NCI-H774 (cell line): ENCODE results near the gene MACROD2.
"Not testable (repeated sequence)": the region's sequence is repeated elsewhere in the genome, so short reads cannot be mapped to it uniquely, and the experiment has no call there.

Experiments used
- DNase-seq: peaks from one replicate; lab custom pipeline; 2025; lab: John Stamatoyannopoulos, UW

MACROD2 gene

DNA sequence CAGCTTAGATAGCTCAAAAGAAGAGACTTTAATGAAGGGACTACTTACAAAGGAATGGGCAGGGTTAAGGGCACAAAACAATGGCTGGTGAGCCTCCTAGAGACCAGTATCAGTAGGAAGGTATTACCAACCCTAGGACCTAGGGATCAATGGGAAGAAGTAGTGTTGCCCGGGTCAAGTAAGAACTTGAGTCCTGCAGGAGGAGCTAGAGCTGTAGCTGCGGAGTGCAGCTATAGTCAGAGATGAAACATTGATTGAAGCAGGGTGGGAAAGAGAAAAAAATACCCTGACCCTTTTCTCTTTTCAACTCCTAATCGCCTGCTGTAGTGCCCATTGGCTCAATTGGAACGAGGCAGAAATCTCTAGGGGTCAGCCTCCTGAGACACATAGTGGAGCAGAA lies 198.1 kb downstream of the MACROD2 start:
- DNase-seq = no peak

DNA sequence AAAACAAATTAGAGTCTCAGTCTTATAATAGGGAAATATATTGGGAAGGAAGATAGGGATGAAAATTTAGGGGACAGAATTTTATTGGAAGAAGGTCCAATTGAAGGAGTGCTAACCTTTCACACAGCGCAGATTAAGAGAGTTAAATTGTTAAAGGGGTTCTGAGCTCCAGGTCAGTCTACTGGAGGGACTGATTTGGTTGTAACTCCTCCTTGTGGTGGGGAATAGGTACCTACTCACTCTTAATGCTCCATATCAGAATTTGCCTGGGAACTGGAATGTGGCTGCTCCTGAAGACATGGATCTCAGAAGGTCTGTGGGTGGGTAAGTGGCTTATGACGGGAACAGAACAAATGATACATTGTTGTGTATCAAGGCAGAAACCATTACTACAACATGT lies 198.6 kb downstream of the MACROD2 start:
- no peak for DNase-seq

DNA sequence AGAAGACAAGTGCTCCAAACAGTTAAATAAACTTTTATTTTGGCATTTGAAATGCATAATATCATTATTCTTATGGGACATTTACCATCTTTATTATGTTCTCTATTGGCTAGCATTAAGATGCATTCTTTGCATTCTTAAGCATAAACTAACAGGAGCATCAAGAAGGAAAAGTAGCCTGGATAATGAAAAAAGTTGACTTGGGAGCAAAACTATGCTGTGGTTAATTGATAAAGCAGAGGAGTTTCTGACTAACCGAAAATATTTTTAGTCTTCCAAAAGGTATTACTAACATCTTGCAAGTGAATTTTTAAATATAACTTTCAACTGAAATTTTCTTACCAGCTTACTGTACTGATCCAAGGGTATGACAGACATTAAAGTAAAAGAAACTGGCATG lies 201.8 kb downstream of the MACROD2 start:
- no peak for DNase-seq

DNA sequence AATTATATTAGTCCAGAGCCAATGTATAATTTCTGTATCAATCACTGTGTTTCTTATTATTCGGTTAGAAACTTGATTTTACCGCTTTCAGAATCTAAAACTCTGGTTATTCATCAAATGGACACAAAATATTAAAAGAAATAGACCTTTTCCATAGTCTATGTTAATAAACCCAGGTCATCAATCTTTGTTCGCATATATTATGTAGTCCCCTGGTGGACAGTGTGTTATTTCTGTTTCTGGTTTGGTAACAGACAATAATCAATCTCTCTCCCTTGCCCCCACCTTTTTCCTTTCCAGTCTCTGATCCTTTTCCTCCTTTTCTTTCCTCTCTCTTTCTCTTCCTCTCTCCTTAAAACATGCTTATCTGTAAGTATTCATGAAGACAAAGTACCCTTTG lies 203.1 kb downstream of the MACROD2 start:
- DNase-seq = no peak

DNA sequence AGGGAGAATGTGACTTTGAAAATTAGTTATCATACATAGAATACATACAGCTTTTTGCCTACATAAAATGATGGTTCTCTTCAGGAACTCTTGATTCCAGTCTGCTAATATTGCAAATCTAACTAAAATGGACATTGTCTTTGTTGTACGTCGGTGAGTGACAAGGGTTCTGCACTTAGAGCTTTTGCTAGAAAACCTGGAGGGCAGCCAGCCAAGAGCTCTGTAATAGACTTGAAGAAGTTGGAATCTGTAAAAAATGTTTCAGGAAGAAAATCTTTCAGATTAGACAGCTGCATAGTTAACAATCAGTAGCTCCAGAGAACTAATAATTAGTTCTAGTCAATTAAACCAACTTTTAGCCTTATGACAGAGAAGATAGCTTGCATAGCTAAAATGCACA lies 203.8 kb downstream of the MACROD2 start:
- DNase-seq = no peak

DNA sequence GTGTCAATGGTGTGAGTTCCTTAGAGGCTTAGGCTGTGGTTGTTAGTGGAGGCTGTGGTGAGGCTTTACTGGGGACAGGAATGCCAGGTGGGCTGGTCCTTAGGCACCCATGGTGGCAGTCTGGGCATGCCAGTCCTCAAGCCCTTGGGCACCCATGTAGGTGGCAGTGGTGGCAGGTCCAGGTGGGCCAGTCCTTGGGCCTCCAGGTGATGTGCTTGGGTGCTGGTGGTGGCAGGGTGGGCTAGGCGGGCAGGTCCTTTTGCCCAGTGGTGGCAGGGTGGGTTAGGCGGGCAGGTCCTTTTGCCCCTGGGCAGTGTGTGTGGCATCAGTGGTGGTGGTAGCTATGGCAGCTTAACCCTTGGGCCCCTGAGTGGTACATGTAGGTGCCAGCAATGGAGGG lies 208.3 kb downstream of the MACROD2 start:
- DNase-seq = no peak

DNA sequence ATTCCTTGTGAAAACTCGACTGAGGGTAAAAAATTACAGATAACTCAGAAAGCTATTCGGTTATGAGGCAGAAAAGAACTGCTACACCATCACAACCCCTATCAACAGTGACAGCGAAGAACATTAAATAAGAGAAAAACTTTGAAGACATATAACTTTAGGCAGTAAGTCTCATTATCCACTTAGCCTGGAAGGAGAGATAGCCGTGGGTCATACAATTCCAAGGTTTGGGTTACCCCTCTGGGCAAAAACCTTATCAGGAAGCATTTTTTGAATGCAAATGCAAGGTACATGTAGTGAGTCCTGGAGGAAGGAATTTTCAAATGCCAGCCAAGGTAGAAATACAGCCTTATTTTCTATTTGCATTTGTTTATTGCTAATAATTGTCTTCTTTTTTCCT lies 212.3 kb downstream of the MACROD2 start:
- no peak for DNase-seq

DNA sequence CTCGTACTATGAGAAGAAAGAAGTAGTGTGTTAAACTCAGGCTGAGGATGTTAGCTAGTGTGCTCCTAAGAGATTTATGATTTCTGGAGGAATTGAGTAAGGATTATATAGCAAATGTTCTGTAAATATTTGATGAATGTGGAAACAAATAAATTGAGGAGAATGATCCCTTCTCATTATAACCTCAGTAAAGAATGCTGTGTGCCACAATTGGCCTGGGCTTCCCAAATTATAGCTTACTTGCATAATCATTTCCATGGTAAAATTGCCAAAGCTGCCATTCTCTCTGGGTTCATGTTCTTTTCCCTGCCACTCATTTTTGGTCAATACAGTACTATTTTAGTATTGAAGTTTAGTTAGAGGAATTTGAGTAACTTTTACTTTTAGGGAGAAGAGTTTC lies 213.6 kb downstream of the MACROD2 start:
- no peak for DNase-seq

DNA sequence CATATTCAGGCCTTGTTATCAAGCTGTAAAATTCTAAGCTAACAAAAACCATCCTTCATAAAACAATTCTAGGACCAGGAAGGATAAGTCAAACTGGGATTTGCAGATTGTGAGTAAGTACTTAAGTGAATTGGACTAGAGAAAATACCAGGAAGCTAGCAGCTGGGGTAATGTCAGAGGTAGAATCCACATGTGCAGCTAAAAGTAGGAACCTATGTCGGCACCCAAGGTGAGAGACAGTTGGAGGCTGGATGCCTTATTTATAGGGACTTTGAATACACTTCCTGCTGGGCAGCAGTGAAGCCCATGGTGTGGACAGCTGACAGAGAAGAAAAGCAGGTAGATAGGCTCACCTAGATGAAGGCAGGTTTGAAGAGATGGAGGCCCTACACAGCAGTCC lies 214.8 kb downstream of the MACROD2 start:
- DNase-seq = no peak

DNA sequence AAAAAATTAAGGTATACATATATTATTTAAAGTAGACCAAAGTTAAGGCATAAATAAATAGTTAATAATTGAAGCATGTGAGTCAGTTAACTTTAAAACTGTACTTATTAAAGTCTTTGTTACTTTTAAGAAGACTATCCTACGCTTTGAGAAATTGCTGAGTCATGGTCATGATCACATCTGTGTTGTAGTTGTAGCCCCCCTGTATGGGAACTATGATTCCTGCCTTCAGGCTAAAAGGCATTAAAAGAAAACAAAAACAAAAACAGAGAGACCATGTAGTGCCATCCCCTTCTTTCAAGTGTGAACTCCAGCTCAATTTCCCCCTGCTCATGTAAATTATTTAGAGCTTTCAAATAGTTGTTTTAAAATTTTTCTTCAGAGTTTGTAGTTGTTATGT lies 218.7 kb downstream of the MACROD2 start:
- no peak for DNase-seq

DNA sequence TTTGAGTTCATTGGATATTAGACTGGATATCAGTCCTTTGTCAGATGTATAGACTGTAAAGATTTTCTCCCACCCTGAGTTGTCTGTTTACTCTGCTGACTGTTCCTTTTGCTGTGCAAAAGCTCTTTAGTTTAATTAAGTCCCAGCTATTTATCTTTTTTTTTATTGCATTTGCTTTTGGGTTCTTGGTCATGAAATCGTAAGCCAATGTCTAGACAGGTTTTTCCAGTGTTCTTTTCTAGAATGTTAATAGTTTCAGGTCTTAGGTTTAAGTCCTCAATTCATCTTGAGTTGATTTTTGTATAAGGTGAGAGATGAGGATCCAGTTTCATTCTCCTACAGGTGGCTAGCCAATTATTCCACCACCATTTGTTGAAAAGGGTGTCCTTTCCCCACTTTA lies 220.6 kb downstream of the MACROD2 start:
- not testable (repeated sequence) for DNase-seq

DNA sequence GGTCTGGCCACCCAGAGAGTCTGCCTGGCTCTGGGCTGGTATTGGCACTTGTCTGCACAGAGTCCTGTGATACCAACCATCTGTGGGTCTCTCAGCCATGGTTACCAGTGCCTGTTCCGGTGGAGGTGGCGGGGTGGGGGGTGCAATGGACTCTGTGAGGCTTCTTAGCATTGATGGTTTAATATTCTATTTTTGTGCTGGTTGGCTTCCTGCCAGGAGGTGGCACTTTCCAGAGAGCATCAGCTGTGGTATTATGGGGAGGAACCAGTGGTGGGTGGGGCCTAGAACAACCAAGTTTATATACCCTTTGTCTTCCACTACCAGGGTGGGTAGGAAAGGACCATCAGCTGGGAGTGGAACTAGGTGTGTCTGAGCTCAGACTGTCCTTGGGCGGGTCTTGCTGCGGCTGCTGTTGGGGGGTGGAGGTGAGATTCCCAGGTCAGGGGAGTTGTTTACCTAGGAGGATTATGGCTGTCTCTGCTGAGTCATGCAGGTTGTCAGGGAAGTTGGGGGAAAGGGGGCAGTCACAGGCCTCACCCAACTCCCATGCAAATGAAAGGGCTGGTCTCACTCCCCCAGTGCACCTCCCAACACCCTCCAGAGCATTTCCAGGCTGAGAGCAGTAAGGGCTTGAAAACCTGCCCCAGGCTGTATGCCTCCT lies 224.6 kb downstream of the MACROD2 start:
- DNase-seq = no peak

DNA sequence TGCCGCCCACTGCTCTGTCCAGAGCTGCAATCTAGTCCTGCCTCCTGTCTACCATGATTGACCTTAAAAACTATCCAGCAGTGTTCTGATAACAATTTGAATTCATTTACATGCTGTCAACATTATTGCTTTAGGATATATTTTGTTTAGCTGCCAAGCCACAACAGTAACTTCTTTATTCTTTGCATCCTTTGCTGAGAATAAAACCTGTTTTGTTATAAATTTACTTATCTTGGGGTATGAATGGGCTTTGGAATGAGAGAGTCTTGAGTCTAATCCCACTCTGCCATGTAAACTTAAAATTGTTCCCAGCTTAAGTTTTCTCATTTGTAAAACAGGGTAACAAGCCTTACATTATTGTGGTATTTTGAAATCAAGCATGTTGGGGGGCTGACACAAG lies 225.7 kb downstream of the MACROD2 start:
- no peak for DNase-seq

DNA sequence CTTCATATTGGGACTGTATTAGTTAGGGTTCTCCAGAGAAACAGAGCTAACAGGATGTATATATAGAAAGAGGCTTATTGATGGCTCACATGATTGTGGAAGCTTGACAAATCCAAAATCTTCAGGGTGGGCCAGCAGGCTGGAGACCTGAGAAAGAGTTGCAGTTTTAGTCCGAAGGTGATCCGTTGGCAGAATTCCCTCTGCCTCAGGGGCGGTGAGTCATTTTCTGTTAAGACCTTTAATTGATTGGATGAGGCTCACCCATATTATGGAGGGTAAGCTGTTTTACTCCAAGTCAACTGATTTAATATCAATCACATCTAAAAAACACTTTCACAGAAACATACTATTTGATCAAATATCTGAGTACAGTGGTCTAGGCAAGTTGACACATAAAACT lies 228.5 kb downstream of the MACROD2 start:
- DNase-seq = no peak

DNA sequence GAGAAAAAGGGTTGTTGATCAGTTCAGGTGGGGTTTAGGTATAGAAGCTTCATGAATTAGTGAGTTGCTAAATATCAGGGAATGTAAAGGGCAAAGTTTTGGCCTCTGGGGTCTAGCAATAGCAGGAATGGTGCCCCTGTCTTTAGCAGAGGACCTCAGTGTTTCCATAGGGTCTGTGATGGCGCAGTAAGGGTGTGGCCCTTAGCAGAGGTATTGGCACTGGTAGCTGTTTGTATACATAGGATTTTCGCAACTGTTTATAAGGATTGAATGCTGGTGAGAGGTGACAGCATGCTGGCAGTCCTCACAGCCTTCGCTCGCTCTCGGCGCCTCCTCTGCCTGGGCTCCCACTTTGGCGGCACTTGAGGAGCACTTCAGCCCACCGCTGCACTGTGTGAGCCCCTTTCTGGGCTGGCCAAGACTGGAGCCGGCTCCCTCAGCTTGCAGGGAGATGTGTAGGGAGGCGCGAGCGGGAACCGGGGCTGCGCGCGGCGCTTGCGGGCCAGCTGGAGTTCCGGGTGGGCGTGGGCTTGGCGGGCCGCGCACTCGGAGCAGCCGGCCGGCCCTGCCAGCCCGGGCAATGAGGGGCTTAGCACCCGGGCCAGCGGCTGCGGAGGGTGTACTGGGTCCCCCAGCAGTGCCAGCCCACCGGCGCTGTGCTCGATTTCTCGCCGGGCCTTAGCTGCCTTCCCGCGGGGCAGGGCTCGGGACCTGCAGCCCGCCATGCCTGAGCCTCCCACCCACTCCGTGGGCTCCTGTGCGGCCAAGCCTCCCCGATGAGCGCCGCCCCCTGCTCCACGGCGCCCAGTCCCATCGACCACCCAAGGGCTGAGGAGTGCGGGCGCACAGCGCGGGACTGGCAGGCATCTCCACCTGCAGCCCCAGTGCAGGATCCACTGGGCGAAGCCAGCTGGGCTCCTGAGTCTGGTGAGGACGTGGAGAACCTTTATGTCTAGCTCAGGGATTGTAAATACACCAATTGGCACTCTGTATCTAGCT lies 231.0 kb downstream of the MACROD2 start:
- not testable (repeated sequence) for DNase-seq

DNA sequence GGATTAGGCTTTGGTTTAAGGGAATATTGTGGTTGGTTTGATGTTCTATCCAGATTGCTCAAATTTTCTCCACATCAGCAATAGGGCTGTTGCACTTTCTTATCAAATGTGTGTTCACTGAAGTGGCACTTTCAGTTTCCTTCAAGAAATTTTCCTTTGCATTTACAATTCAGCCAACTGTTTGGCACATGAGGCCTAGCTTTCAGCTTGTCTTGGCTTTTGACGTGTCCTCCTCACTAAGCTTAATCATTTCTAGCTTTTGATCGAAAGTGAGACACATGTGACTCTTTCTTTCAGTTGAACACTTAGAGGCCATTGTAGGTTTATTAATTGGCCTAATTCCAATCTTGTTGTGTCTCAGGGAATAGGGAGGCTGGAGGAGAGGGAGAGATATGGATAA lies 237.3 kb downstream of the MACROD2 start:
- no peak for DNase-seq

DNA sequence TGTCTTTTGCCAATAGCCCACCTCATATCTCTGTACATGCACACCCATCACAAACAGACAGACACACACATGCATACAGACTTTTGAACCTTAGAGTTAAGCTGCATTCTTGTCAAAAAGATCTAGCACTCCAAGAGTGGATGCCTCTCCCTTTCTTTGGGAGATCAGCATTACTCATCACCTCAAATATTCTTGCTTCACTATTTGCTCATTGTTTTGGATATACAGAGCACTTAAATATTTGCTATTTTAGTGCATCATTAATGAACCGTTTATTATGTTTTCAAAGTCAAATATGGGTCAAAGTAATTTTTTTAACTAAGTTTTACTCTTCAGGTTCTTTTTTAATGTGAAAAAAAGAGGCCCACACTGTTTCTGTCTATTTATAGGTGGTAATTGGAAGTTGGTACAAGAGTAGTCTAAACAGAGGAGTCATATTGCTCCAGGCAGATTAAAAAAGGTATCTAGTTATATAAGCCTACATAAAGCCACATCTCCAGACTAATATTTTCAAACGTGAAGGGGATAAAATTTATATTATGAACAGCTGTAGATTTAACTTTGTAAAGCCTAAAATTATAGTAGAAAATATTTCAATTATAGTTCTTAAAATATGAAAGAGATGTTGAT lies 239.5 kb downstream of the MACROD2 start:
- no peak for DNase-seq

DNA sequence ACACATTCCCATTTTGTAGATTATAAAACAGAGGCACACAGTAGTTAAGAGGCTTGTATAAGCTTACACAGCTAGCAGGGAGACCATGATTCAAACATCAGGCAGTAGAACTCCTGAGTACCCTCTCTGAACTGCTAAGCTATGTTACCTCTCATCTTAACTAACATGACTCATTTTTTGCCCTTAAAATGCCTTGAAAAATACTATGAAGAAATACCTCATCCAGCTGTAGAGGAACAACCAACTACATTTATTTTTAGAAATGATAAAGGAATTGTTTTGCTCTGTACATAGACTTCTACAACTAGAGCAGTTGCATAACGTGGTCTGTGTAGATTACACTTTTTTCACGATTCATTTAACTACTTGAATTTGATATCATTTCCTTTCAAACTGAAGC lies 240.0 kb downstream of the MACROD2 start:
- no peak for DNase-seq

DNA sequence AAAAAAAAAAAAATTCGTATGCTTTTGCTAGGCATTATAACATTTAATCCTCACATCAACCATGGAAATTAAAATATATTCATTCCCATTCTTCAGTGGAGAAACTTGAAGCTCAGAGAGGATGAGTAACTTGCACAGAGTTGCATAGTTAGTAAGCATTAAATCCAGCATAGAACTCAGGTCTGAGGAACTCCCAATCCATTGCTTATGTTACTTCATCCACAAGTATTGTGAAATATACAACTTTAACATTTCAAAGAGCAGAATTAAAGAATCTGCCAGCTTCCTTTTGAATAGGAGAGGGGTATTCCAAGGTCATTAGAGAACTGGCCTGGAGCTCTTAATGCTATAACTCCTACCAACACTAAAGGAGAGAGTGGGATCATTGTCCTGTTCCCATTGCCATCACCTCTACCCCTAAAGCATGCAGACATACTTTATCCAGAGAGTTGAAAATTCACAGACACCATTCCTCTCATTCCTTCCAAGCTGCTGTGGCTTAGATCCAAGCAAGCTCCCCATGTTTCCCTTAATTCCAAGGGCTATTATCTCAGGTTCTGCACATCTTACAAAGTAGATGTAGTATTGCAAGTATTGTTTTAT lies 250.2 kb downstream of the MACROD2 start:
- no peak for DNase-seq

DNA sequence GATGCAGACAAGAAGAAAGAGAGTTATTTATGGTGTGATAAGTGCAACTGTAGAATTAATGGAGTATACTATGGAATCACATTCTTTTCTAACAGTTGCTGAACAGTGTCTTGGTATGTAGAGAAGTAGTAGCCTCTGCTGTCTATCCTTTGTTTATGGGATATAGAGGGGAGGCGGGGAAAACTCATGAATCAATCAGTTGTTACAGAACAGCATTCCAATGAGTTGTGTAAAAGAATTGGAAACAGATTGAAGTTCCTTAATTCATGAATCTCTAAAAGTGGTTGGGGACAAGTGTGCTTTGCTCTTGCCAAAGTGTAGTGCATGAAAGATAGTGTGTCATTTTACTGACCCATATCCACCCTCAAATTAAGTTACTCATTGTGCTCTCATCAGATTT lies 264.4 kb downstream of the MACROD2 start:
- no peak for DNase-seq

DNA sequence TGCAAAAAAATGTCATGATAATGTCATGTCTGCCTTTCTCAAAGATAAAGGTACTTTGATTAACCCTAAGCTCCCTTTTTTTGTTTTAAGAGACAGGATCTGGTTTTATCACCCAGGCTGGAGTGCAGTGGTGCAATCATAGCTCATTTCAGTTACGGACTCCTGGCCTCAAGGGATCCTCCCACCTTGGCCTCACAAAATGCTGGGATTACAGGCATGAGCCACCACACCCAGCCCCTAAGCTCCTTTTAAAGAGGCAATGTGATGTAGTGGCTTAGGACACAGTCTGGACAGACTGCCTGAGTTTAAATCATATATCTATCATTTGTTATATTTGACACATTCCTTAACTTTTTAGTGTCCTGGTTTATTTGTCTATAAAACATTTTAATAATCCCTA lies 265.1 kb downstream of the MACROD2 start:
- no peak for DNase-seq

DNA sequence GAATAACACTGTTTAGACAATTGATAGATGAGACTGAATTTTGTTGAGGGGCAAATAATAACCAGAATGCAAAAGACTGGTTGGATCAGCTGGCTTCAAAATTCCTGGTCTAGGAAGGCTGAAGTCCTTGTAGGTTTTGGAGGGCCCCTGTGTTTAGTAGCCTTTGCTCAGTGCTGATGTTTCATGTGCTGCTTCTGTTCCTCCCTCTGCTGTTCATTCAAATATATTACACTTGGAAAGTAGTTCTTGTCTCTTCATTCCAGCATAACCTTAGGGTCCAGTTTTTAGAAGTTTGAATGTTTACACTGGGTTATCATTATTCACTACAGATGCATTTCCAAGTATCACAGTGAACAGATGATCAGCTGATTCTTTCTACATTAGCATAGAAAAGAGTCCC lies 269.6 kb downstream of the MACROD2 start:
- no peak for DNase-seq

DNA sequence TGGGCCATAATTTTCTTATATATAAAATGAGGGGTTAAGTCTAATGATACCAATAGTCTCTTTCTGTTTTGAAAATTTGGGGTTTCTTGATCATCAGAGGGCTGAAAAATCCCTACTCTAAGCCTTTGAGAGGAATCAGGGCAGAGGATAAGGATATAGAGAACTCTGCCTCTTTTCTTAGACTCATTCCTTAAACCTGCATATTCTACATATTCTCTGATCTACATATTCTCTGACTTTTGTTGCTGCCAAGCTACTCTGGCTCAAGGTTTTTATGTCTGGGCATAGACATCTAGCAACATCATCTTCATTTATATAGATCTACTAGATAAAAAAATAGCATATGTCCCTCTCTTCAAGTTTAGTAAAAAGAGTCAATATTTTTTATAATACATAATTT lies 270.9 kb downstream of the MACROD2 start:
- DNase-seq = no peak
